Adrenal gland (tissue), 5 donors: ENCODE data around the gene CYFIP1.
A peak's percentile ranks its signal among the peaks of the same experiment; 100 is the strongest.

Source experiments
- POLR2A ChIP-seq, 2 donors: fragments of 450-650 bp; IDR thresholded peaks; one replicate each; pipeline ENCODE4 v1.6.1; 2017; ENCODE audit warnings: antibody characterized with exemption in 2 of 2, mild to moderate bottlenecking in 2 of 2, moderate library complexity in 1 of 2
- TF ChIP-seq, protein P1 (sequence below), 6 experiments: fragments of 450-650 bp in 4 of 6; fragments of 200-600 bp in 2 of 6; sonication (generic) in 1 of 6; IDR thresholded peaks; 1 replicate in 5 of 6; 2 replicates in 1 of 6; pipeline versions ENCODE4 v1.5.1 to v1.8.0; 2016 to 2021; ENCODE audit warnings: antibody characterized with exemption in 6 of 6, mild to moderate bottlenecking in 2 of 6, moderate library complexity in 1 of 6
- donor health status: DM: no; HTN: no; CAD: no.

DNA sequence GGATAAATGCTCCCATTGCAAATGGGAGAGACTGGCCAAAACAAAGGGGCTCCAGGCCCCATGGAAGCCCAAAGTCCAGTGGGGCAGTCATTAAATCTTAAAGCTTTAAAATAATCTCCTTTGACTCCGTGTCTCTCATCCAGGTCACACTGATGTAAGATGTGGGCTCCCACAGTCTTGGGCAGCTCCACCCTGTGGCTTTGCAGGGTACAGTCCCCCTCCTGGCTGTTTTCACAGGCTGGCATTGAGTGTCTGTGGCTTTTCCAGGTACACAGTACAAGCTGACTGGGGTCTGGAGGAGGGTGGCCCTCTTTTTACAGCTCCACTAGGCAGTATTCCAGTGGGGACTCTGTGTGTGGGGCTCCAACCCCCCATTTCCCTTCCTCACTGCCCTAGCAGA lies 95.8 kb downstream of the CYFIP1 start:
- TF ChIP-seq, protein P1, sequence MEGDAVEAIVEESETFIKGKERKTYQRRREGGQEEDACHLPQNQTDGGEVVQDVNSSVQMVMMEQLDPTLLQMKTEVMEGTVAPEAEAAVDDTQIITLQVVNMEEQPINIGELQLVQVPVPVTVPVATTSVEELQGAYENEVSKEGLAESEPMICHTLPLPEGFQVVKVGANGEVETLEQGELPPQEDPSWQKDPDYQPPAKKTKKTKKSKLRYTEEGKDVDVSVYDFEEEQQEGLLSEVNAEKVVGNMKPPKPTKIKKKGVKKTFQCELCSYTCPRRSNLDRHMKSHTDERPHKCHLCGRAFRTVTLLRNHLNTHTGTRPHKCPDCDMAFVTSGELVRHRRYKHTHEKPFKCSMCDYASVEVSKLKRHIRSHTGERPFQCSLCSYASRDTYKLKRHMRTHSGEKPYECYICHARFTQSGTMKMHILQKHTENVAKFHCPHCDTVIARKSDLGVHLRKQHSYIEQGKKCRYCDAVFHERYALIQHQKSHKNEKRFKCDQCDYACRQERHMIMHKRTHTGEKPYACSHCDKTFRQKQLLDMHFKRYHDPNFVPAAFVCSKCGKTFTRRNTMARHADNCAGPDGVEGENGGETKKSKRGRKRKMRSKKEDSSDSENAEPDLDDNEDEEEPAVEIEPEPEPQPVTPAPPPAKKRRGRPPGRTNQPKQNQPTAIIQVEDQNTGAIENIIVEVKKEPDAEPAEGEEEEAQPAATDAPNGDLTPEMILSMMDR (IDR thresholded peaks at IDR 0.05) = peak in 4 of 6 experiments; percentile 22 to 34 (median 27)
- no peak for TF ChIP-seq POLR2A (IDR thresholded peaks at IDR 0.05)
